Left kidney (tissue), 2 donors: Measurements from ENCODE around the gene CD3D. TPM values are rescaled to one million over a fixed set of nuclear protein-coding genes. Genes with fewer than 3 reads are reported as not detected.
"Not testable (repeated sequence)": the region's sequence is repeated elsewhere in the genome, so short reads cannot be mapped to it uniquely, and the experiment has no call there.

Experiments used
- DNase-seq: peaks from one replicate; pipeline ENCODE4 v3.0.0-alpha.2; 2013
- polyA plus RNA-seq: library from polyadenylated mRNA; unstranded; fragments of 120-200 nt; gene quantifications from one replicate; pipeline ENCODE4 v1.2.1, GENCODE V29; 2013; ENCODE audit not compliant: insufficient read length

CD3D gene
- polyA plus RNA-seq, 1 donor: 0.50 TPM

DNA sequence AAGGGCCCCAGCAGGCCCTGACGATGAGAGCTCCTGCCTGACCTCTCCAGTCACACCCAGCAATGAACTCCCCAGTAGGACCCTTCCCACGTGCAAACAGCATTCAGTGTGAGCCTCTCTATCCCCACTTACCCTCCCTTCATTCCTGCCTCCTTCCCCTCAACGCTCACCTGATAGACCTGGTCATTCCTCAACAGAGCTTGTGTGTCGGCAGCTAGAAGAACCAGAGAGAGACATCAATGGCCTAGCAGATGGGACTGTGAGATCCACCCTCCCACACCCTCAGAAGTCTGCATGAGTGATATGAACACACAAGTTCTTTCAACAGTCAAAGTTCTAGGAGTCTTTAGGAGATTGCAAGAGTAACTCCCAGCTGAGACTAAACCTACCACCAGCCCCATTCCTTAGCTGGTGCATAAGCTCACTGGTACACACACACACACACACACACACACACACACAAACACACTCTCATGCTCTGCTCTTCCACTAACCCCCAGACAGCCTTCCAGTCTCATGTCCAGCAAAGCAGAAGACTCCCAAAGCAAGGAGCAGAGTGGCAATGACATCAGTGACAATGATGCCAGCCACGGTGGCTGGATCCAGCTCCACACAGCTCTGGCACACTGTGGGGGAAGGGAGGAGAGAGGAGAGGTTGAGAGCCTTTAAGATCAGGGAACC, 3.1 kb downstream of the CD3D start:
- DNase-seq: no peak

DNA sequence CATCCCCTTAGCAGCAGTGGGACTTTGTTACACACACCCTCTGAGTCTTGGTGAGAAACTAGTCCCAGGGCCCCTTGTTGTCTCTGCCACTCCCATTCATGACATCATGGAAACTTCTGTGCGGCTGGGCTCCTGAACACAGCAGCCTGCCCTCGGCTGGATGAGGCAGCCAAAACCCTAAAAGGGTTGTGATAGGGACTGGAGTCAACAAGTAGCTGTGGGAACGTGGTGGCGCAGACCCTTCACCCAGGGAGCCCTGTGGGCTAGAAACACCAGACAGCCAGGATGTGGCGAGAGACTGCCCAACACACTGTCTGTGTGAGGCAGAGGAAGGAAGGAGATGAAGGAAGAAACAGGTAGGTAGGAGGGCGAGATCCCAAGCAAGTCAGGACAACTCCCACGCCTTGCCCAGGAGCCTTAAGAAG, 3.9 kb downstream of the CD3D start:
- no peak for DNase-seq

DNA sequence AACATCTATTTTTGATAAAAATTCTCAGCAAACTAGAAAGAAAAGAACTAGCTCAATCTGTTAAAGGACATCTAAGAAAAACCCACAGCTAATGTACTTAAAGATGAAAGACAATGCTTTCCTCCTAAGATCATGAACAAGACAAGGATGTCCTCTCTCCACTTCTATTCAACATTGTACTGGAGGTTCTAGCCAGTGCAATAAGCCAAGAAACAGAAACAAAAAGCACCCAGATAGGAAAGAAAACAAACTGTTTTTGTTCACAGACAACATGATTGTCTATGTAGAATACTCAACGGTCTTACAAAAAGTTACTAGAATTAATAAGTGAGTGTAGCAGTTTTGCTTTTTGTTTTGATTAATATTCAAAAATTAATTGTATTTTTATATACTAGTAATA, 7.8 kb downstream of the CD3D start:
- DNase-seq: no peak

DNA sequence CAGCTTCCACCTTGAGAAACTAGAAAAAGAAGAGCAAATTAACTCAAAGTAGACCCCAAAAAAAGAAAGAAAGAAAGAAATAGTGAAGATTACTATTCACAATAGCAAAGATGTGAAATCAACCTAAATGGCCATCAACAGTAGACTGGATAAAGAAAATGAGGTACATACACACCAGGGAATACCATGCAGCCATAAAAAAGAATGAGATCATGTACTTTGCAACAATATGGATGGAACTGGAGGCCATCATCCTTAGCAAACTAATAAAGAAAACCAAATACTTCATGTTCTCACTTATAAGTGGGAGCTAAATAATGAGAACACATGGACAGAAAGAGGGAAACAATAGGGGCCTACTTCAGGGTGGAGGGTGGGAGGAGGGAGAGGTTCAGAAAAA, 13.8 kb downstream of the CD3D start:
- no peak for DNase-seq

DNA sequence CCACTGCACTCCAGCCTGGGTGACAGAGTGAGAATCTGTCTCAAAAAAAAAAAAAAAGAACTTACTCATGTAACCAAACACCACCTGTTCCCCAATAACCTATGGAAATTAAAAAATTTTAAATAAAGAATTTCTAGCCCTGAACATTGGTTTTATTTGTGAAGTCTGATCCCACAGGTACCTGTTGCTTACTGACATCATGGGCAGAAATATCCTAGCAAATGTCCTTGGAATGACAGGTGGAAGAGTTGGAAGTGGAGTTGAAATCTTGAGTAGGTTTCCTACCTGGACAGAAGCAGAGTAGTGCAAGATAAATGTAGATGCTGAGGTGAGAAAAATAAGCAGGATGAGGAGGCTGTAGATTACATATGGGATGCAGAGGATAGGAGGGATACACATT, 17.2 kb downstream of the CD3D start:
- DNase-seq: no peak

DNA sequence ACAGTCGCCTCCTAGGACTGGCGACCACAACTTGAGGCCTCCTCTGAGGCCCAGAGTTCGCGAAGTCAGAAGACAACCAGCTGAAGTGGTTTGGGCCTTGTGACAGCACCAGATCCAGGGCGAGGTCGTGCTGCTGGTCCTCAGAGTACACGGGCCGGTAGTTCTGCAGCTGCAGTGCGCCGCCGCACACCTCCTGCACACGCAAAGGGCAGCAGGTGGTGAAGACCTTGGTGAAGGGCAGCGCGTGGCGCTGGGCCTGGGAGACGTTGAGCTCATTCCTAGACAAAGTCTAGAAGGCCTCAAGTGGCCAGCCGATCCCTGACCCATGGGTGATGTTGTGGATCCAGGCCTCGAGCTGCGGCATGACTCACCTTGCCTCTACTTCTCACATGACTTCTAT, 19.8 kb downstream of the CD3D start:
- no peak for DNase-seq

DNA sequence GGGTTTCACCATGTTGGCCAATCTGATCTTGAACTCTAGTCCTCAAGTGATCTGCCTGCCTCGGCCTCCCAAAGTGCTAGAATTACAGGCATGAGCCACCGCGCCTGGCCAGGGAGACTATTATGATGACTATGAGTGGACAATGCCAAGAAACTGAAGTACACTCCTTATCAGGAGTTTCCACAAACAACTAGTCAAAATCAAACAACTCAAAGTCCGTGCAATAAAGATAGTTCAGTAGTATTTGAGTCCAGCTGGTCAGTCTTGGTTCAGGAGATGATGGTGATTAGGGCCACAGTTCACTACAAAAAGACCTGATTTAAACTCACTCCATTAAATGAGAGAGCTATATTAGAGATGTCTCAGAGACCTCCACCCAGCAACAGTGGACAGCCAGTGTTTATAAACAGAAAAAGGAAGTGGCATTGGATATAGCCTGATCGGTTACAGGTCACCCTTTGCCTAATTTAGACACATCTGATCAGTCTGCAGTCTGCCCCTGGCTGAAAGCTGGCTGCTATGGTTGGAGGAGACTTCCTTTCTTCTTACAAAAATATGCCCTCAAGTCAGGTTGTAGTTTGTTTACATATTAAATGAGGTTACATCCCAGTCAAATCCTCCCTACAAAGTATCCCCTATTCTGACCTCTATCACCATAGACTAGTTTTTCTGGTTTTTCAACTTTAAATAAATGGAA, 21.0 kb downstream of the CD3D start:
- no peak for DNase-seq

DNA sequence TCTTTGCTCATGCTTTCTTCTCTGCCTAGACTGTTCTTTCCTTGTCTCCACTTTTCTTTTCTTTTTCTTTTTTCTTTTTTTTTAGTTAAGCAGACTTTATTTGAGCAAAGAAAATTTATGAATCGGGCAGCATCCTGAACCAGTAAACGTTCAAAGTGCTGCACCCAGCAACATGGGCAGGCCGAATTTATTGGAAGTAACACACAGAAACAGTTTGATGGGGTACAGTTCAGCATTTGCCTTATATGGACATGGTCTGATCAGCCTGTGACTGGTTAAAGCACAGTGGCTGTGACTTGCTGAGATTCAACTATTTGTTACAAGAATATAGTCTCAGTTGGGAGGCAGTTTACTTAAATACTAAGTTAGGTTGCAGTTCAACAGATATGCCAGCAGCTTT, 22.0 kb downstream of the CD3D start:
- no peak for DNase-seq

DNA sequence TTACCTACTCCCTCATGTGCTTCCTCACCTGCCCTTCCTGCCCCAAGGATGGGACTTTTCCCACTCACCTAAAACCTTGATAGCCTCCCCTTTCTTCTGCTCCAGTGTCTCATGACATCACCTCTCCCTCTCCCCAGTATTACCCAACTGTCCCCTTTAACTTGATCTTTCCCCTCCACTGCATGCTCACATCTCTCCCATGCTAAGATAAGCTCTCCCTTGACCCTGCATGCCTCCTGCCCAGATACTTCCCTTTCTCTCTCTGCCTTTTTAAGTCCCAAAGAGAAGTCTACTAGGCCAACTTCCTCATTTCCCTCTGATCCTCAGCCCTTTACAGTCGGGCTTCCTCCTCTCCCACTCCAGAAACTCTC, 23.2 kb downstream of the CD3D start:
- no peak for DNase-seq

DNA sequence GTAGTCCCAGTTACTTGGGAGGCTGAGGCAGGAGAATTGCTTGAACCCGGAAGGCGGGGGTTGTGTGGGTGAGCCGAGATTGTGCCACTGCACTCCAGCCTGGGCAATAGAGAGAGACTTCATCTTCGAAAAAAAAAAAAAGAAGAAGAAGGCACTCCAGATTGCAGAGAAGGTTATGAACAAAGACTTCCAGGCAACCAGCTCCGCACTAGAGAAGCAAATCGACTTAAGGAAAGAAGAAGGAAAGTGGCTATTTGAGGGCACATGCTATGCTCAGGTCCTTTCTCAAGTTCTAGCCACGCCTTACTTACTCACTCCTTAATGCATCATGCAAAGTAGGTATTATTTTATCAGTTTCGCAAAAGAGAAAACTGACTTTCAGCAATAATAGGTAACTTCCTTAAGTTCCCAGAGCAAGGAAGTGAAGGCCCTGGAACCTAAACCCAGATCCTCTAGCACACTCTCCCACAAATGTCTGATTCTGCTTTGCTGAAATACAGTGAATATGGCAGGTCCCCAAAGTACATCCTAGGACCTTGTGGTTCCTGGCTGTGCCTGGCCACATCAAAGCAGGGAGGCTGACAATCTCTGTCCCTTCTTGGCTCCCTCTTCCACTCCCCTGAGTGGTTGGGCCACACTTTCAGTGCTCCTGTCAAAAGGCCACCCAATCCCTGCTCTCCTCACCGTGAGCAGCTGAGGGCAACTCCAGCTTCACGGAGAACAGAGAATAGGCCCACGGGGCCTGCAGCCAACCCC, 23.7 kb downstream of the CD3D start:
- no peak for DNase-seq

DNA sequence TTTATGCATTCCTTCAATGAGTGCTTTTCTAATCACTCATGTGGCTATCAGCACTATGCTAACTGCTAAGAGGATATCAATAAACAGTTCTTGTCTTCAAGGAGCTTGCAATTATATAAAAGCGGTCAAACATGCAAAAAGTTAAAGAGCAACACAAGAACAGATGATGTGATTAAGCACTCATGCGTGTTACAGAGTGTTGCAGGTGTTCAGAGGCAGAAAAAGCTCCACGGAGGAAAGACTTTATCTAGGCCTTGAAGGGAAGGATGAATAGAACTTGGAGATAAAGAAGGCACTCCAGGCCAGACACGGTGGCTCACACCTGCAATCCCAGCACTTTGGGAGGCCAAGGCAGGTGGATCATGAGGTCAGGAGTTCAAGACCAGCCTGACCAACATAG, 24.4 kb downstream of the CD3D start:
- DNase-seq: no peak

DNA sequence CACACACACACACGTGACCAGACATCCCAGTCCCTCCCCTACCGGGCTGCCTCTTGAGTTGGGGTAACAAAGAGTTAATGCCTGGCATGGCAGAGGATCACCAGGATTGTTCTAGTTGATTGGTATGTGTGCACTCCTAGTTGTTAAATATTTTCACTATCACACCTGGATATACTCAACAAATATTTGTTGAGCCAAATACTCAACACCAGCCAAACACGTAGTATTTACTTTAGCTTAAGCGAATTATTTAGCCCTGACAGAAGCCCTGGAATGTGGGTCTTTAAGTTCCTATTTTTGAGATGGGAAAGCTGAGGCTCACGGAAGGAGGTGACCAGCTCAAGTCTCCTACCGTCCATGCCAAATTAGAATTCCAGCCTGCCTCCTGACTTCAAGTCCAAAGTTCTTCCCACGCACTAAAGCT, 27.5 kb downstream of the CD3D start:
- DNase-seq: no peak

DNA sequence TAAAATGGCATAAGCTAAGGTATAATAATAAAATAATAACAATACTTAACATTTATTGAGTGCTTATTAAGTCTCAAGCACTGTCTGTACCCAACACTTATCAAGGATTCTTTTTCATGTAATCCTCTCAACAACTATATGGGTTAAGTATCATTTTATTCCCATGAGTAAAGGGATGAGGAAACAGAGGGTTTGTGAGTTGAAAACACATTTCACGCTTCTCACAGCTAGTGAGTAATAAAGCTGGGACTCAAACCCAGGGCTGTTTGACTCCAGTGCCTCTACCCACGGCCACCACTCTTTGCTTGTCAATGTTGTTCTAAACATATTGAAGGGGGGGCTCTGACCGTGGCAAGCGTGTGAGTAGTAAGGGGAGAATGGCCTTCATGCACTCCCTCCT, 29.3 kb downstream of the CD3D start:
- DNase-seq: no peak

DNA sequence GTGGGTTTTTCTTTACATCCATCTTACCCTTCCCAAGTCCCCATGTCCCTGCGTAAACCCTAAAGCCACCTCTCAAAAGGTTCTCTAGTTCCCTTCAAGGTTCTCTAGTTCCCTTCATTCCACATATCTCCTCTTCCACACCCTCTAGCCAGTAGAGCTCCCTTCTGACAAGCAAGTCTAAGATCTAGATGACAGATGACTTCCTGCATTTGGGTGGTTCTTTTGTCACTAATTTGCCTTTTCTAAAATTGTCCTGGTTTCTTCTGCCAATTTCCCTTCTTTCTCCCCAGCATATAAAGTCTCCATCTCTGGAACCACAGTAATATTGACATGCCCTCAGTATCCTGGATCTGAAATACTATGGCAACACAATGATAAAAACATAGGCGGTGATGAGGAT, 30.2 kb downstream of the CD3D start:
- DNase-seq: no peak

DNA sequence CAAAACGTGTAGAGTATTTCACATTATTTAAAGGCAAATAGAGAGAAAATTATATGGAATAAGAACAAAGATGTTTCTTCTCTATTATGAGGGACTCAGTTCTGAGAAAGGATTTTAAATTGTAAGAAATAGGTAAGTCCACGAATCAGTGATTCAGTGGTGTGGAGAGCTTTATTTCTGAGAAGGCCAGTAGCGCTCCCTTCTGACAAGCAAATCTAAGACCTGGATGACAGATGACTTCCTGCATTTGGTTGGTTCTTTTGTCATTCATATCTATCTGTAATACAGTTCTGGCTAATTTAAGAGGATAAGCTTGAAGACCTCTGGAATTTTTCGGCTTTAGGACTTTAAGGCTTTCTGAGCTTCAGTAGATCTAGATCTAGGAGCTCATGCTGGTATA, 31.0 kb downstream of the CD3D start:
- DNase-seq: no peak

DNA sequence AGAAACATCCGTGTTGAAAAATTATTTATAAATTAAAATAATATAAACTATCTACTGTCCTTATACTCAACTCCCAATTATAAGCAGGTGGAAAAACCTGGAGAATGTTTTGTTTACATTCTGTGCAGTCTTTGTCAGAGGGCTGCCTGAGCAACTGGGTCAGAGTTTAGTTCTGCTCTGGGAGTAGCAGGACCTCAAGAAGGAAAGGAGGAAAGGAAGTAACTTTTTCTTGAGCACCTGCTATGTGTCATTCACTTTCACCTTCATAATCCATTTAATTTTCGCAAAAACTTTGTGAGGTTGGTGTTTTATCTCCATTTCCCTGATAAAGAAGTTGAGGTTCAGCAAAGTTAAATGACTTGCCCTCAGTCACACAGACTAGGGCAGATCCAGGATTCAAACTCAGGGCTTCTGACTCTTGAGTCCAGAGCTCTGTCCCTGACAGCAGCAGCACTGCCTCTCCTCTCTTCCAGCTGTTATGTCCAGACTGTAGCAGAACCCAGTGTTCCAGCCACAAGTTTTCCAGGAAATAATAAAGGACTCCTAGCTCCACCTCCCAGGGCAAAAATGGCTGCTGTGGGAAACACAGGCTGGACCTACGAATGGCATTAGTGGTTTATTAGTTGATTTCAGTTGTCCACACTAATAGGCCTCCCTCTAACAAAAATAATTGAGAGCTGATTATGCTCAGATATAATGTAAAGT, 31.6 kb downstream of the CD3D start:
- DNase-seq: no peak

DNA sequence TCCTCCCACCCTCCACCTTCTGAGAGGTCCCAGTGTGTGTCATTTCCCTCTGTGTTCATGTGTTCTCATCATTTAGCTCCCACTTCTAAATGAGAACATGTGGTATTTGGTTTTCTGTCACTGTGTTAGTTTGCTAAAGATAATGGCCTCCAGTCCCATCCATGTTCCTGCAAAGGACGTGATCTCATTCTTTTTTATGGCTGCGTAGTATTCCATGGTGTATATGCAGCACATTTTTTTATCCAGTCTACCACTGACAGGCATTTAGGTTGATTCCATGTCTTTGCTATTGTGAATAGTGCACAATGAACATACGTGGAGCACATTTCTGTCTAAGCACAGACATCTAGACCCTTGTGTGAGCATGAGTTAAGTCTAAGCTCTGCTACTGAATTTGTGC, 32.2 kb downstream of the CD3D start:
- no peak for DNase-seq

DNA sequence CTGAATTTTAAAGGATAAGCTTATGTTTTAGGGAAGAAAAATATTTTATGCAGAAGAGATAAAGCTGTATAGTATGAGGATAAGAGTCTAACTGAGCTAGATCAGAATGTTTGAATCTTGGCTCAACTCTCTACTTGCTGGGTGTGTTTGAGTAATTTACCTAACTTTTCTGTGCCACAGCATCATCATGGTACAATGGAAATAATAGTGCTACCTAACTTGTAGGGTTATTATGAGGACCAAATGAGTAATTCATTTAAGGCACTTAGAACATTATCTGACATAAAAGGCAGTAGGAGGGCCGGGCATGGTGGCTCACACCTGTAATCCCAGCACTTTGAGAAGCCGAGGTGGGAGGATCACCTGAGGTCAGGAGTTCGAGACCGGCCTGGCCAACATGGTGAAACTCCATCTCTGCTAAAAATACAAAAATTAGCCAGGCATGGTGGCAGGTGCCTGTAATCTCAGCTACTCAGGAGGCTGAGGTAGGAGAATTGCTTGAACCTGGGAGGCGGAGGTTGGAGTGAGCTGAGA, 33.4 kb downstream of the CD3D start:
- not testable (repeated sequence) for DNase-seq

DNA sequence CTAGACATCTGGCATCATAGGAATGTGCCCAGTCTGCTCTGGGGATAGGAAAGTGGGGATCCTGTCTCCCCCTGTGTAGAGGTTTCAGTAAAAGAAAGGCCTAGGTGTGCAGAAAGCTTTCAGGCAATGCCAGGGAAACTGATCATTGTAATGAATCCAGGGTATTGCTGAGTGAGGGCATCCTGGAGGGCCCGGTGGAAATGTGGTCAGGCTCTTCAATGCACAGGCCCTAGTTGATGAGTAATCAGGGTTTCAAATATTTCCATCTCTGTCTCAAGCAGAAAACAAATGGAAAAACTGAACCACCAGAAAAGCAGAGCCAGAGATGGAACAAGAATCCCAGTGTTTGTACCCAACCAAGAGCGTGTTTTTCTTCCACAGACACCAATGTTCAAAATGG, 35.9 kb downstream of the CD3D start:
- DNase-seq: no peak

DNA sequence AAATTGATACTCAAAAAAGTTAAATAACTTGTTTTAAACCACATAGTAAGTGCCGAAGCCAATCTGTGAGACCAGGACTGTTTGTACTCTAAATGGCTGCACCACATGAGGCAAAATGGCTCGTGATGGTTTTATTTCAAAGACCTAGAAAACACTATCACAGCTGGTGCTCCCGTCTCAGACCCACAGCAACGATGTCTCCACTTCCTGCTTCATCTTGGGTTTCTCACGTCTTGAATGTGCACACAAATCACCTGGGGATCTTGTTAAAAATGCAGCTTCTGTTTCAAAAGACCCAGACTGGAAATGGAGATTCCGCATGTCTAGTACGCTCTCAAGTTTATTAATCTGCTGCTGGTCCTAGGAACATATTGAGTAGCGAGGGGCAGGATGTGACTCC, 36.8 kb downstream of the CD3D start:
- DNase-seq: no peak

DNA sequence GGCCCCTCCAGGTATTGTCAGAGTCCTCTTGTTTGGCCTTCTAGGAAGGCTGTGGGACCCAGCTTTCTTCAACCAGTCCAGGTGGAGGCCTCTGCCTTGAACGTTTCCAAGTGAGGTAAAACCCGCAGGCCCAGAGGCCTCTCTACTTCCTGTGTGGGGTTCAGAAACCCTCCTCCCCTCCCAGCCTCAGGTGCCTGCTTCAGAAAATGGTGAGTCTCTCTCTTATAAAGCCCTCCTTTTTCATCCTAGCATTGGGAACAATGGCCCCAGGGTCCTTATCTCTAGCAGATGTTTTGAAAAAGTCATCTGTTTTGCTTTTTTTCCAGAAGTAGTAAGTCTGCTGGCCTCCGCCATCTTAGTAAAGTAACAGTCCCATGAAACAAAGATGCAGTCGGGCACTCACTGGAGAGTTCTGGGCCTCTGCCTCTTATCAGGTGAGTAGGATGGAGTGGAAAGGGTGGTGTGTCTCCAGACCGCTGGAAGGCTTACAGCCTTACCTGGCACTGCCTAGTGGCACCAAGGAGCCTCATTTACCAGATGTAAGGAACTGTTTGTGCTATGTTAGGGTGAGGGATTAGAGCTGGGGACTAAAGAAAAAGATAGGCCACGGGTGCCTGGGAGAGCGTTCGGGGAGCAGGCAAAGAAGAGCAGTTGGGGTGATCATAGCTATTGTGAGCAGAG, 37.8 kb downstream of the CD3D start, which contains the start of gene CD3E:
CD3E (plus strand) TSS at position 163 of the 681 bp plus-strand sequence; CDS start at position 386, 223 bp downstream.
- no peak for DNase-seq

DNA sequence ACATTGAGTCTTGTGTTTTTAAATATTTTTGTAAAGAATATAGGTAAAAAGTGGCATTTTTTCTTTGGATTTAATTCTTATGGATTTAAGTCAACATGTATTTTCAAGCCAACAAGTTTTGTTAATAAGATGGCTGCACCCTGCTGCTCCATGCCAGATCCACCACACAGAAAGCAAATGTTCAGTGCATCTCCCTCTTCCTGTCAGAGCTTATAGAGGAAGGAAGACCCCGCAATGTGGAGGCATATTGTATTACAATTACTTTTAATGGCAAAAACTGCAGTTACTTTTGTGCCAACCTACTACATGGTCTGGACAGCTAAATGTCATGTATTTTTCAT, 38.3 kb downstream of the CD3D start:
- DNase-seq: no peak
